Keratinocyte (primary cell): ENCODE results near the gene CCR8. TPM values are rescaled to one million over a fixed set of nuclear protein-coding genes. Genes with fewer than 3 reads are reported as not detected.

ENCODE experiments used
- DNase-seq: peaks from one replicate; pipeline ENCODE4 v3.0.0-alpha.2; 2011; ENCODE audit warnings: low read depth, missing footprints, low spot score
- FAIRE-seq: peaks from 2 replicates; lab custom pipeline; 2011; peaks lifted over from hg19 to GRCh38; lab: Jason Lieb, UNC
- H2AFZ ChIP-seq: 2 replicates; pipeline ENCODE4 v1.6.0; 2012; ENCODE audit warnings: low read length, control low read depth, inconsistent platforms; ENCODE audit not compliant: control insufficient read depth
- H3K27ac ChIP-seq: 2 replicates; pipeline ENCODE4 v1.5.1; 2011; ENCODE audit warnings: low read length; ENCODE audit not compliant: control insufficient read depth, insufficient read depth
- H3K27me3 ChIP-seq: 3 replicates; pipeline ENCODE4 v1.6.0; 2011; ENCODE audit warnings: low read length; ENCODE audit not compliant: control insufficient read depth, insufficient read depth; ENCODE audit errors: extremely low read depth
- H3K36me3 ChIP-seq, 2 experiments: 2 replicates in 1 of 2; 3 replicates in 1 of 2; pipeline ENCODE4 v1.5.1; 2011; ENCODE audit warnings: low read length in 2 of 2, mild to moderate bottlenecking in 1 of 2; ENCODE audit not compliant: control insufficient read depth in 2 of 2, insufficient read depth in 2 of 2; ENCODE audit errors: extremely low read depth in 1 of 2
- H3K4me1 ChIP-seq: 3 replicates; pipeline ENCODE4 v1.5.1; 2011; ENCODE audit warnings: low read length; ENCODE audit not compliant: control insufficient read depth, insufficient read depth; ENCODE audit errors: extremely low read depth
- H3K4me2 ChIP-seq: 3 replicates; pipeline ENCODE4 v1.6.0; 2011; ENCODE audit warnings: low read depth, low read length; ENCODE audit not compliant: control insufficient read depth, insufficient read depth; ENCODE audit errors: extremely low read depth
- H3K4me3 ChIP-seq, 3 experiments: fragments of 200-600 bp in 1 of 3; sonication (generic) in 1 of 3; 2 replicates in 2 of 3; 3 replicates in 1 of 3; pipeline ENCODE4 v1.5.1; 2011 to 2016; ENCODE audit warnings: low read length in 3 of 3, mild to moderate bottlenecking in 3 of 3, control low read depth in 2 of 3, inconsistent platforms in 1 of 3, low read depth in 1 of 3, mixed read lengths in 1 of 3, mixed run types in 1 of 3, moderate library complexity in 1 of 3; ENCODE audit not compliant: control insufficient read depth in 2 of 3, insufficient read depth in 2 of 3; ENCODE audit errors: extremely low read depth in 1 of 3
- H3K79me2 ChIP-seq: 2 replicates; pipeline ENCODE4 v1.6.0; 2012; ENCODE audit warnings: low read length; ENCODE audit not compliant: control insufficient read depth, insufficient read depth
- H3K9ac ChIP-seq: 3 replicates; pipeline ENCODE4 v1.6.0; 2011; ENCODE audit warnings: low read length; ENCODE audit not compliant: control insufficient read depth, insufficient read depth; ENCODE audit errors: extremely low read depth
- H3K9me1 ChIP-seq: 3 replicates; pipeline ENCODE4 v1.6.0; 2011; ENCODE audit warnings: low read length; ENCODE audit not compliant: control insufficient read depth, insufficient read depth; ENCODE audit errors: extremely low read depth
- H3K9me3 ChIP-seq: 2 replicates; pipeline ENCODE4 v1.5.1; 2012; ENCODE audit warnings: low read depth, low read length; ENCODE audit not compliant: control insufficient read depth
- H4K20me1 ChIP-seq: 3 replicates; pipeline ENCODE4 v1.6.0; 2011; ENCODE audit warnings: low read length; ENCODE audit not compliant: control insufficient read depth, insufficient read depth; ENCODE audit errors: extremely low read depth
- CTCF ChIP-seq, 3 experiments: IDR thresholded peaks in 1 of 3; conservative IDR thresholded peaks in 1 of 3; optimal IDR thresholded peaks in 1 of 3; 2 replicates in 2 of 3; 3 replicates in 1 of 3; pipeline versions ENCODE3 to v1.5.1; 2011; ENCODE audit warnings: low read length in 3 of 3, mild to moderate bottlenecking in 3 of 3, moderate library complexity in 2 of 3, control low read depth in 1 of 3, inconsistent platforms in 1 of 3; ENCODE audit not compliant: insufficient read depth in 2 of 3; ENCODE audit errors: extremely low read depth in 1 of 3
- EZH2 ChIP-seq: IDR thresholded peaks from one replicate; pipeline ENCODE4 v1.6.1; 2012; ENCODE audit warnings: inconsistent platforms, mild to moderate bottlenecking, low read length, moderate library complexity
- dilution Hi-C: fragments of 300-500 bp; cut with MboI; formaldehyde crosslinking; loops from one replicate; pipeline ENCODE4 v1.7.0; 2020; ENCODE audit warnings: low sequenced_read_pairs; ENCODE audit not compliant: extremely low pct_ligation_motif_present
- polyA plus RNA-seq, 5 experiments: library from polyadenylated mRNA; depleted of rRNA in 3 of 5; stranded (reverse) in 3 of 5; stranded (forward) in 1 of 5; unstranded in 1 of 5; fragments of >200 nt; gene quantifications; 1 replicate in 1 of 5; 2 replicates in 3 of 5; 3 replicates in 1 of 5; pipeline versions ENCODE4 v1.2.1 to v1.2.3, GENCODE V29; 2011 to 2012; ENCODE audit warnings: missing spikeins in 2 of 5, low read depth in 1 of 5, low replicate concordance in 1 of 5

Gene CCR8
- polyA plus RNA-seq, 1 donor (not counting 4 experiments of a cell fraction or from before 2014, with no cell fraction given) = not detected

- DNase-seq (no peak), FAIRE-seq (peak; percentile 41)
- Histone ChIP-seq H3K4me3 (no peak overlapping the region), H3K79me2 (no peaks in the 10 kb centered on the region), H3K9ac (no peak overlapping the region), H3K36me3 (no peaks in the 10 kb centered on the region), H3K27ac (no peak overlapping the region), H3K27me3 (no peaks in the 10 kb centered on the region), H3K9me1 (no peaks in the 10 kb centered on the region), H4K20me1 (no peaks in the 10 kb centered on the region), H3K9me3 (no peaks in the 10 kb centered on the region), H2AFZ (no peak overlapping the region), H3K4me1 (no peaks in the 10 kb centered on the region), H3K4me2 (no peak overlapping the region)
- dilution Hi-C loops = loop anchor here (5.0 kb wide), 1 partner anchor 100 kb away; the partner anchor contains the start of gene XIRP1
- TF ChIP-seq CTCF (optimal IDR thresholded peaks at IDR 0.05 in 1 of 3, IDR thresholded peaks at IDR 0.05 in 1 of 3, conservative IDR thresholded peaks at IDR 0.05 in 1 of 3; ENCODE audit: extremely low read depth in 1 of 3, insufficient read depth in 2 of 3, low read length in 3 of 3) = peak; percentile 88 to 97 (median 95)
- no peak for TF ChIP-seq EZH2
Measured at GRCh38 chr3:39291903-39292329, 37.6 kb upstream of the CCR8 start.

GRCh38 chr3:39292961-39293360, 36.5 kb upstream of the CCR8 start:
- no peak overlapping the region for H3K9ac ChIP-seq
- H4K20me1 ChIP-seq = no peaks in the 10 kb centered on the region
- no peak overlapping the region for H2AFZ ChIP-seq
- H3K79me2 ChIP-seq = no peaks in the 10 kb centered on the region
- dilution Hi-C loops = loop anchor here (5.0 kb wide), 1 partner anchor 101 kb away; the partner anchor contains the start of gene XIRP1
- H3K9me3 ChIP-seq = no peaks in the 10 kb centered on the region
- H3K27me3 ChIP-seq = no peaks in the 10 kb centered on the region
- no peak for TF ChIP-seq CTCF (optimal IDR thresholded peaks at IDR 0.05 in 1 of 3, IDR thresholded peaks at IDR 0.05 in 1 of 3, conservative IDR thresholded peaks at IDR 0.05 in 1 of 3; ENCODE audit: extremely low read depth in 1 of 3, insufficient read depth in 2 of 3, low read length in 3 of 3)
- no peak for TF ChIP-seq EZH2
- no peak overlapping the region for H3K4me3 ChIP-seq
- no peak overlapping the region for H3K27ac ChIP-seq
- FAIRE-seq (no peak), DNase-seq (no peak)
- no peaks in the 10 kb centered on the region for H3K36me3 ChIP-seq
- H3K4me2 ChIP-seq = no peak overlapping the region
- H3K9me1 ChIP-seq = no peaks in the 10 kb centered on the region
- H3K4me1 ChIP-seq = no peaks in the 10 kb centered on the region
